GM20000 (cell line): ENCODE results near the gene MBD2.

Experiments
- DNase-seq: peaks from one replicate; pipeline ENCODE4 v3.0.0; 2012; ENCODE audit warnings: low spot score
- TF ChIP-seq, protein P1 (sequence below): IDR thresholded peaks from 2 replicates; pipeline ENCODE4 v1.5.1; 2012; ENCODE audit warnings: mild to moderate bottlenecking, control low read depth; ENCODE audit errors: extremely low read depth, missing control alignments

MBD2 gene

DNA sequence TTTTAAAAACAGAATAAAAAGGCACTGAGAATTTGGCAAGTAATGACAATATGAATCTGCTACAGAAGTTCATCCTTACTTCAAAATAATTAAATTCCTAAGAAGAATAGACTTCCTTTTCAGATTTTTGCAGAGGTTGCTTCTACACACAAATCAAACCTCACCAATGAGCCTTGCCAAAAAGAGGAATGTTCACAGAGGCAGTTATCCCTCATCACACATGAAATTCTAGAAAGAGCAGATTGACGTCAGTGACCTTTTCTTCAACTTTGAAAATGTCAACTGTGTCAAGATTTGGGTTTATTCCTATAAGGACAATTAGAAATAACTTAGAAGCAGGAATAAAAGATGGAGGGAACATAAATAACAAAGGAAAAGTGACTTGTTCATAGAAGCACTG, 64.6 kb downstream of the MBD2 start:
- DNase-seq: no peak
- TF ChIP-seq, protein P1, sequence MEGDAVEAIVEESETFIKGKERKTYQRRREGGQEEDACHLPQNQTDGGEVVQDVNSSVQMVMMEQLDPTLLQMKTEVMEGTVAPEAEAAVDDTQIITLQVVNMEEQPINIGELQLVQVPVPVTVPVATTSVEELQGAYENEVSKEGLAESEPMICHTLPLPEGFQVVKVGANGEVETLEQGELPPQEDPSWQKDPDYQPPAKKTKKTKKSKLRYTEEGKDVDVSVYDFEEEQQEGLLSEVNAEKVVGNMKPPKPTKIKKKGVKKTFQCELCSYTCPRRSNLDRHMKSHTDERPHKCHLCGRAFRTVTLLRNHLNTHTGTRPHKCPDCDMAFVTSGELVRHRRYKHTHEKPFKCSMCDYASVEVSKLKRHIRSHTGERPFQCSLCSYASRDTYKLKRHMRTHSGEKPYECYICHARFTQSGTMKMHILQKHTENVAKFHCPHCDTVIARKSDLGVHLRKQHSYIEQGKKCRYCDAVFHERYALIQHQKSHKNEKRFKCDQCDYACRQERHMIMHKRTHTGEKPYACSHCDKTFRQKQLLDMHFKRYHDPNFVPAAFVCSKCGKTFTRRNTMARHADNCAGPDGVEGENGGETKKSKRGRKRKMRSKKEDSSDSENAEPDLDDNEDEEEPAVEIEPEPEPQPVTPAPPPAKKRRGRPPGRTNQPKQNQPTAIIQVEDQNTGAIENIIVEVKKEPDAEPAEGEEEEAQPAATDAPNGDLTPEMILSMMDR: no peak

DNA sequence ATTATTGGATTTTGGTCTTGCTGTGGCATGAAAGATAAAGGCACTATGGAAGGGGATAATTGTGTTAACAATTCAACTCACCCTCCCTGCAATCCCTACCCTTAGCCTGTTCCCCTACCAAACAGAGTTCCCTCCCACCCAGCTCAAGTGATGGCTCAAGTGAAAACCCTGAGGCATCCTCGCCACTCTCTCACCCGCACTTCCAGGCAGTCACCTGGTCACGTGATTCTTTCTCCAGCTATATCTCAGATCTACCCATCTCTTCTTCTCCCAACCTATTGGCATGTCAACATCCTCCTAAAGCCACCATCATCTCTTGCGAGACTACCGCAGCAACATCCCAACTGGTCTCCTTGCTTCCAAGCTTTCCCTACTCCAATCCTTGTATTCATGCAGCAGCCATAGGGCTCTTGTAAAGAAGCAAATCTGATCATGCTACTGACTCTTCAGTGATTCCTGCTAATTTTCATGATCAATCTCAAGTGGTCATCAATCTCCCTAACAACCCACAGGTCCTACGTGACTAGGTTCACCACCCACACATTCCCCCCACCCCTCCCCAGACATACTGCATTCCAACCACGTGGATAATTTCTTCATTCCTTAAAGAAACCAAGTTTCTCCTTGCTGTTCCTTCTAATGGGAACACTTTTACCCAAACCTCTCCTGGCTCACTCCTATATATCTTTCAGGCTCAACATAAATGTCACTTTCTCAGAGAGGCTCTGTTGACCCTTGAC, 66.7 kb downstream of the MBD2 start:
- TF ChIP-seq, protein P1: no peak
- DNase-seq: no peak

DNA sequence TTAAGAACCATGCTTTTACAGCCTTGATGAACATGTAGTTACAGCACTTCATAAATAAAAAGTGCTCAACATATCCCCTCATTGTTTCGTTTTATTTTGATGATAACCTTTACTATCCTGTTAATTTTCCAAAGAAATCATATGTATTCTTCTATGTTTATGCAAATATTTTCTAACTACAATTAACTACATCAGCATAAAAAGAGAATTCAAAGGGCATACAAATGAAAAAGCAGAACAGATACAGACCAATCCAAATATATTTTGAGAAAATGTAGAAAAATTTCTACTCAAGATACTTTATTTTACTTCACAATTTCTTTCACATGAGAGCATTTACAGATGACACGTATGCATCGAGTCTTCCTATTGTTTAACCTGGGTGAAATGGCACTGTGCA, 69.1 kb downstream of the MBD2 start:
- TF ChIP-seq, protein P1: no peak
- no peak for DNase-seq

DNA sequence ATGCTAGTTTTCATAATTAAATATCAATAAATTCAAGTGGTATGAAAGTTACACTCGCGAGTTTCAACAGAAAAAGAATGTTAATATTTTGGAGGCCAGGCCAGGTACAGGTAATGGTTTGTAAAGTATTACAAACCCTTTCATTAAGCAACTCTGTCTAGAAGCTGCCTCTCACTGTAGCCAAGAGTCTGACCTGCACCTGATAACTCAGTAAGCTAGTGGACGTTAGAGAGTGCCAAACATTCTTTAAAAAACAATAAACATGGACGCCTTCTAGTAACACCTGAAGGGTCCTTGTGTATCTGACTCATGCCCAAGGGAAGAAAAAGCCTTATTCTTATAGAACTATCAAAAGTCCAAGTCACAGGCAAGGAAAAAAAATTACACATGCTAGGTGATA, 70.2 kb downstream of the MBD2 start:
- TF ChIP-seq, protein P1: no peak
- no peak for DNase-seq

DNA sequence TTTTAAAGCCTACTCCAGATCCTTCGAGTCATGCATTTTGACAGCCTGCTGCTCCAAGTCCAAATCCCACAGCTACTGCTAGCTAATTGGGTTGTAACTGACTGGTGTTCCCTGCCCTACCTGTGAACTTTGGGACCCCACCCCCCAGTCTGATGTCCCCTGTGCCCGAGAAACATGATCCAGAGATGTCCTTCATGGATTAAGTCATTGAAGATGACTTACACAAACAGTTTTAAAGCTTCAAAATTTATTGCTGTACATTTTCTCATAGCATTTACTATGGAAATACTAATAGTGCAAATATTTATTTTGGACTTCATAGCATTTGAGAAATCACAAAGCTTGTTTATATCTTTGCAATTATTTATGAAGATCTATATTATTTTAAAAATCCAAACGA, 73.1 kb downstream of the MBD2 start:
- no peak for DNase-seq
- TF ChIP-seq, protein P1: no peak

DNA sequence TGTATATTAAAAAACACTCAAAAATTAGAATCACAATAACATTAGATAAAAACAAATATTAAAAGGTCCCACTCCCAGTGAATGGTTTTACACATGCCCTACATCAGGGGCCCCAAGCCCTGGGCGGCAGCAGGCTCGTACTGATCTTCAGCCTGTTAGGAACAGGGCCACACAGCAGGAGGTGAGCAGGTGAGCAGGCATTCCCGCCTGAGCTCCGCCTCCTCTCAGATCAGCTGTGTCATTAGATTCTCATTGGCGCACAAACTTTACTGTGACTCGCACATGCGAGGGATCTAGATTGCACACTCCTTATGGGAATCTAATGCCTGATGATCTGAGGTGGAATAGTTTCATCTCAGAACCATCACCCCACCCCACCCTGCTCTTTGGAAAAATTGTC, 74.2 kb downstream of the MBD2 start:
- DNase-seq: no peak
- TF ChIP-seq, protein P1: no peak

DNA sequence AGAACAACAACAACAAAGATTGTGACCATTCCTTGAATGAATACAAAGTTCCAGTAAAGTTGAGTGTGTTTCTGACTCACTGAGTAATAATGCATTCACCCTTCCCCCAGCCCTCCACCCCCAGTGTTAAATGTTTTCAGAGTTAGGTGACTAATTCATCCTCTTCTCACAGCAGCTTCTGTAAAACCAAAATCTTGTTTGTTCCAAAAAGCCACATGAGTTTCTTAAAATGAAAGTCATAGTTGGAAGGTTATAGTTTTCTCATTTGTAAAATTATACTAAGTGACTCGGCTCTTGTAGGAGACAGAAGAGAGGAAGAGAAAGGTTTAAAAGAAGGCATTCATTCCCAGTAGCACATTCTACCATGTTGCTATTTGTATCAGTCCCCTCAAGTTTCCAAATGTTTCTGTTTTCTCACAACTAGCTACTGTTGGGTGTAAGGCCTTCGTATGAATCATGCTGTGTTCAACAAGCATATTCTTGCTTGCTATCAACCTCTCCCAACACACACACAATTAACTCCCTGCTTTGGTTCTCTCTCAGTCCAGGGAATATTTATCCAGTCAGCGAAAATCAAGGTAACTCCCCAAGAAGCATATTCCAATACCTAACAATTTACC, 75.3 kb downstream of the MBD2 start:
- peak; percentile 58 for DNase-seq
- TF ChIP-seq, protein P1: no peak
